Right forelimb (tissue), 1 donor: ENCODE data around the gene GDF10.
A peak's percentile ranks its signal among the peaks of the same experiment; 100 is the strongest.

Experiments used
- DNase-seq: peaks from one replicate; pipeline ENCODE4 v3.0.0-alpha.2; 2018

The GDF10 gene

DNA sequence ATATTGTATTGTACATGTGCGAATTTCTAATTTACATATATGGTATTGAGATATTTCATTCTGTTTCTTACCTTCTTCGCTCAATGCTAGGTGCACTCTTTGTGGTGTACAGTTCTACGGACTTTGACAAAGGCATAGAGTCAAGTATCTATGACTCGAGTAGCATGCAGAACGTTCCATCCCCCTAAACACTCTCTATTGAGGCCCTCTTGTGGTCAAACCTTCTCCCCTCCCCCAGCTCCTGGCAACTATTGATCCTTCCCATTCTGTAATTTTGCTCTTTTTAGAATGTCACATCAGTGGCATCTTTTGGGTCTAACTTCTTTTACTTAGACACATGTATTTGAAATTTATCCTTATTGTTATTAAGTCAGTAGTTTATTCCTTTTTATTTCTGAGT is 30.7 kb upstream of the GDF10 start:
- peak; percentile 18 for DNase-seq

DNA sequence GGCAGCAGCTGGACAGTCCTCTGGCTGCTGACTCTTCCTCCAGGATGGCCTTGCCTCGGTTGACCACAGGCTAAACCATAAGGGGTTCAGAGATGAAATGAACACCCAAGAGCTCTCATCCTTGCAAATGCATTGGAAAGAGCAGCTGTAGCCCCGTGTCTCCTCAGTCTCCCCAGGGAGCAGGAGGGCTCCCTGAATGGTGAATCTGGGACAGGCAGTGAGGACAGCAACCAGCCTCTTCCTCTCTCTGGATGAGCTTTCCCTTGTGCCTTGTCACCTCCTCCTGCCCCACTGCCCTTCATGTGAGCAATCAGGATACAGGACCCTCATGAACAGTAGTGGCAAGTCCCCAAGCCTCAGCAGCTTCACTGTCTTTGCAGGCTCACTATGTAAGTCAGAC is 23.9 kb upstream of the GDF10 start:
- peak; percentile 20 for DNase-seq

DNA sequence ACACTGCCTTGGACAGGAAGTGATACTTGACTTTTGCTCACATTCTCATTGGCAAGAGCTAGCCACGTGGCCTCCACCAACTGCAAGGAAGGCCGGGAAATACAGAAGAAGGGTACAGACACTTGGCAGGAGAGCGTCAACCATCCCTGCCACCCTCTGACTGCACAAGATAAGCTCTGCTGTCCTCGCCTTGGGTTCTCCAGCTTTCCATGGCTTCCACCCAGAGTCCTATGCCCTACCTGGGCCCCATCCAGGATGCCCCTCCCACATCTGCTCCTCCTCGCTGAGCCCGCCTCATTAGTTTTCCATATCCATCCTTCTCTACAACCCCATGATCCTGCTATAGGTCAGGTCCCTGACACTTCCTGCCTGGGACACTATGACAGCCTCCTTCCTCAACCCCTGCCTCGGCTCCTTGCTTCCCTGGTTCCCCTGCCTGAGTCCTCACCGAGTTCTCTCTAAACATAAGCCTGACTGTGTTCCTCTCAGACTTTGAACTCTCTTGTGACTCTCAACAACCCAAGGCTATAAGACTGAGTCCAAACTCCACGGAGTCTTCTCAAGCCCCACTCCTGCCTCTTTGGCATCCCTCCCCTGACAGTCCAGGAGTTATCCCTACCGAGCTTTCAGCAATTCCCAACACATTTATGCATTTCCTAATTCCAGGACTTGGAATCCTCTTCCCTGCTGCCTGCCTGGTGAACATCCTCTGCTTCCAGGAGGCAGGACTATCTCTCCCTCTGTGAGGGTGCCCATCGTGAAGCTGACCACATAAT is 23.2 kb upstream of the GDF10 start:
- DNase-seq, result peak; percentile 25

DNA sequence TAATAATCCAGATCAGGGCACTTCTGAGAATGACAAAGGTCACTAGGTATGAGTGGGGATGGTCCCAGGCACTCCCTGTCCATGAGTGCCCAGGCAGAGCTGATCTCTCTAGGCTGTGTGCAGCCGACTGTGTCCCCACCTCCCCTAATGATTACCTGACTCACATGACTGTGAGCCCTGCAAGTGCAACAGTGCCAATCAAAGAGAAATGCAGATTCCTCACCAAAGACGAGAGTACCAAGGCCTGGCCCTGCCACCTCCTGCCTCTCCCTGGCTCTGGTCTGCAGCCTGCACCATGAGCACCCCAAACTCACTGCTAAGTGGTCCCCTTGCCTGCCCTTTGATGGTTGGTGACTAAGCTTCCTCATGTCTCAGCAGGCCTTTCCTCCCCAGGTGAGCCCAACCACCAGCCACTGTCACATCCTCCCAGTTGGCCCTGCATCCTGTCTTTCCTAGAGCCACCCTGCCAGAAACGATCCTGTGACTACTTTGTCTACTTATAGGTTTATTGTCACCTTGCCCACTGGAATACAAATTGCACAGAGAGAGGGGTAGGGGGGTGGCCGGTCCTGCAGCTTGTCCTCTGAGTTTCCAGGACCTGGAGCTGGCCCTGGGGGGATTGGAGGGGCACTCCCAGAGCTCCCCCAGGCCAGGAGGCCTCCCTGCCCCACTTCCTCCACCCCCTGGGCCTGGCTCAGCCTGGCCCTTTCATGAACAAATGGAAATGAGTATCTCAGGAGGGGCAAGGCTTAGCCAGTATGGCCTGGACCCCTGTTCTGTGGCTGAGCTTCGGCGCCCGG is 22.4 kb upstream of the GDF10 start:
- DNase-seq, result peak; percentile 40

DNA sequence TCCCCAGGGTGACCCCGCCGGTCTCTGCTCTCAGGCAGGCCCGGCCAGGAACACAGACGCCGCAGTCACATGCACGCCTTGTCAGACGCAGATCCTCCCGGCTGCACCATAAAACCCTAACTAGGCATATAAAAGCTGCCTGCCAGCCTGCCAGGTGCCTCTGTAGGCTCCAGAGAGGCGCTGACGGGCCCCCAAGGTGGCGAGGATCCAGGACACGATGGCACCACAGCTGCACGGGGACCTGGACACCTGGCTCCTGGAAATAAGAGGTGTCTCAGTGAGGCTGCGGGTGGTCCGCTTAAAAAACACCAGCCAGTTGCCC is 21.9 kb upstream of the GDF10 start:
- no peak for DNase-seq

DNA sequence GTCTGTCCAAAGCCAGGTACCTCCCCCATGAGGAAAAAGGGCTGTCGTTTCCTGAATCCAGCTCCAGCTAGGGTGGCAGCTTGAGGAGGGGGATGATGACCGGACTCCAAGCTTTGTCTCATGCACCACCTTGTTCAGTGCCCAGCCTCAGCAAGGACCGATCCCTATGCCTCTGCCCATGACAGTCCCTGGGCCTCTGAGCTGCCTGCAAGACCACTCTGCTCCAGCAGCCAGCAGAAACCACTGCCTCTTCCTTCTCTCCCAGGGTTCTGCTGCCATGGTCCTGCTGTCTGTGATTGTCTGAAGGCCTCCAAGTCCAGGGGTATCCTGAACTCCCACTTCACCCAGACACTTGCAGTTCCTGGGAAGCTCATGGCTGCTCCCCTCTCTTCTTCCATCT is 21.3 kb upstream of the GDF10 start:
- DNase-seq, result peak; percentile 42

DNA sequence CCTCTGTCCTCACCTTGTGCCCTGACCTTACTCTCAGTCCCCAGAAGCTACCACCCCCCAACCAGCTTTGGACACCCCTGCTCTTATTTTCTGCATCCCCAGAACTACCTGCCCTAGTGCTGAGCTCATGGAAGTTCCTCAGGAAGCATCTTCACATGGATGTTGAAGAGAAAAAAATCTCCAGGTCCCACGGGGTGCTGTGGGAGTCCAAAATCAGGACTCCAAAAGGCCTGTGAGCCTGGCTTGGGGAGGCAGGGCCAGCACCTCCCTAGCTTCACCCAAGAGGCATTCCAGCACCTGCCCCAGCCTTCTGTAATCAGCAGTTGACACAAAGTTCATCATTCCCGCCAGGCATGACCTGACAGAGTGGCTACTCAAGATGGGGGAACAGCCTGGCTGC is 20.7 kb upstream of the GDF10 start:
- DNase-seq, result peak; percentile 10

DNA sequence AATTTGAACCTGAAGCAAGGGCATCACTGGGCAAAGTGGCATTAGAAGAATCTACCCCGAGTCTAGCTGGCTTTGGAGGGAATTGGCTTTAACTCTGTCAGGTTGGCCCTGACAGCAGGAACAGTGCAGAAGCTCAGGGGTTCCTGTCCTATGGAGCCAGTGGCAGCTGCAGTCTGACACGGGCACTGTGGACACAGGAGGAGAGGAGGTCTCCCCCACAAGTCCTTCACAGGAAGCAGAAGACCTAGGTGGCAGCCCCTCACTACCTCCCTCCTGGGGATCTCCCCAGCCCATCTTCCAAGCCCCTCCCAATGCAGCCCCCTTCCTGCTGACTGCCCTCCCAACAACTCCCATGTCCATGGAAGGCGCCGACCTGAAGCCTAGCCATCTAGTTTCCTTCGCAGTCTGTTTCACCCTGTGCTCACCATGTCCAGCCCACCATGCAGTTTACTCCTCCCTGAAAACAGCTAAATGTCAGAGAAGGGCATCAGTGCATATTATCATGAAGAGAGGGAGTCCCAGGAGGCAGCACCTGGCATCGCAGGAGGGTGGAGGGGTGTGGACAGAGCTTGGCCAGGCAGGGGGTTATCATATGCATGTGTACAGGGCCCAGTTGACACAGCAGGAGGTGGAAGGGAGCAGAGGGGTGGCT is 17.9 kb upstream of the GDF10 start:
- DNase-seq, result peak; percentile 37

DNA sequence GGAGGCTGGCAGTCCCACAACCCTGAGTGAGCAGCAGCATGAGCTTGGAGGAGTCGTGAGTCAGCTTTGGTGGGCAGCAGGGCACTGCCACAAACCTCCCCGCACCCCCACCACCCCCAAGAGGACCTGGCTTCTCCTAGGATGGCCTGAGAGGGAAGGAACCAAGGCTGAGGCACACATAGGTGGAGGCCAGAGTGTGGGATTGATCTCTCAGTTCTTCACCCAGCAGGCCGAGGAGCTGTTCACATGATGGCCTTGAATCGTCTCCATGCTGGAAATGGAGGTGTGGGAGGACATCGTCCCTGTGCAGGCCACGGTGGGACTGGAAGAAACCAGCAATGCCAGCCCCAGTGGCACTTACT is 17.4 kb upstream of the GDF10 start:
- no peak for DNase-seq

DNA sequence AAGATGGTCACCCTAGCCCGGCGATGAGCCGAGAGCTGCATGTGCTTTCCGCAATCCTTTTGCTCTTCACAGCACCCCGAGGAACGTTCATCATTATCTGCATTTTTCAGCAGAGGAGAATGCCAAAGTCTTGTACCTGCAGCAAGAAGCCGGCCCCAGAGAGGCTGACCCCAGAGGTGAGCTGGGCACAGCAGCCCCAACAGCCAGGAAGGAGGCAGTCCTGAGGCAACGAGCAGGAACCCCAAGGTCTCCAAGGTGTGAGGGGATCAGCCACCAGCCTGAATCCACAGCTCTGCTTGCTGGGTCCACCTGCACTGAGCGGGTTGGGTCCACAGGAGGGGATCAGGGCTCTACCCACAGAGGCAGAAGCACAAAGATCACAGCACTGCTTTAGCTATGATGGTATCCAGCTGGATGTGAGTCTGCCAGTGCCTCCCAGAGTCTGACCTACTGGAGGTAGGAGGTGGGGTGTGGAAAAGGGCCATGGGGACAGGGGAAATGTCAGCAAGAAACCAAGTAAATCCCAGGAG is 16.8 kb upstream of the GDF10 start:
- DNase-seq, result peak; percentile 19

DNA sequence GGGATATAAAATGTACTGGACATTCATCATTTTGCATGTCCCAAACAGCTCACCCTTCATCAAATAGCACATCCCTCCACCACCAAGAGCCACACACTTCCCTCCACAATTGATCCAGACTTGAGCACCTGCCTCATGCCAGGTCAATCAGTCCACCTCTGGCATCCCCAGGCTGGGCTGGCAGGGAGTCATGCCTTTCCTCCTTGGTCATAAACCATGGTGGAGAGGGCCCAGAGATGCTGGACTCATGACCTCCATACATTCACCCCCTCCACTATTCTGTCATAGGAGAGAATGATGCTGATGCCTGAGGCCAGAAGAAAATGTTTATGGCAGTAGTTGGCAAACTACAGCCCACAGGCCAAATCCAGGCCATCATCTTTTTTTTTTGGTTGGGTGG is 16.1 kb upstream of the GDF10 start:
- DNase-seq, result no peak

DNA sequence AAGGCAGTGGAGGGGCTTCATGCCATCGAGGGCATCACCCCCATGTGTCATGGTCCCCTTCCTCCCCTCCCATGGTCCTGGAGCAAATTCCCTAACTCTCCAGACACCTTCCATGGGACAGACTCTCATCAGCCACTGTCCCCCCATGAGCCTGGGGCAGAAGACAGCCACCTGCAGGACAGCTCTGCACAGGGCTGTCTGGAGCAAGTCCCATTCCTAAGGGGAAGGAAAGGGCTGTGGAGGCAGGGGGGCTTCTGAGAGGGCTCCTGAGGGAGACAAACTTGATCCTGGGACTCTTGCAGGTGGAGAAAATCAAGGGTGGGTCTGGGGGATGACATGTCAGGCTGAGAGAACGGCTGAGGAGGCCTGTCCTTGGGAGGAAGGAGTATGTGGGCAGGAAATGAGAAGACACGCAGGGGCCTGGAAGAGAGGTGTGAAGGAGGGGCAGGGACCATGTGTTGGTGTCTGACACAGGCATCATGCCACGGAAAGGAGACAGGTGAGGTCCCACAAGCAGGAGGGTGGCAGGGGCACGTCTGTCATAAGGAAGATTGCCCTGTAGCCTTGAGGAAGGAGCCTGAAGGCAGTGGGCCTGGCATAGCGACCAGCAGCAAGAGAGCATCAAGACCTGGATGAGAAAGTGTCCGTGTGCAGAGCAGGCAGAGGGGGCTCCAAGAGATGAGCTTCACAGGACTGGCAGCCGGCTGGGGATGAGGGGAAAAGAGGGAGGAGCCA is 14.4 kb upstream of the GDF10 start:
- DNase-seq, result peak; percentile 27

DNA sequence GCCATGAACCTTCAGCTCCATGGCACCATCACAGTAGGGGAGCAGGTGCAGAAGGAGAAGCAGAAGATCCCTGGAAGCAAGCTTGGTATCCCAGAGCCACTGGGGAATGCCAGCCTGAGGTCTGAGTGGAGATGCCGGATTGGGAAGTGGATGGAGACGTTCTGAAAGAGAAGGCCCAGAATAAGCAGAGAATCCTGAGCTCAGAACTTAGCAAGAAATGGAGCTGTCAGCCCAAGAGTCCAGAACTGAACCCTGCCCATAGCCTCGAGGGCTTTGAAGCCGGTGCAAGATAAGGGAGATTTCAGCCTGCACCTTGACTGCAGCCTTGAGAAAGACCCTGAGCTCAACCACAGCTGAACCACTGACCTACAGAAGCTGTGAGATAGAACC is 13.9 kb upstream of the GDF10 start:
- DNase-seq, result no peak

DNA sequence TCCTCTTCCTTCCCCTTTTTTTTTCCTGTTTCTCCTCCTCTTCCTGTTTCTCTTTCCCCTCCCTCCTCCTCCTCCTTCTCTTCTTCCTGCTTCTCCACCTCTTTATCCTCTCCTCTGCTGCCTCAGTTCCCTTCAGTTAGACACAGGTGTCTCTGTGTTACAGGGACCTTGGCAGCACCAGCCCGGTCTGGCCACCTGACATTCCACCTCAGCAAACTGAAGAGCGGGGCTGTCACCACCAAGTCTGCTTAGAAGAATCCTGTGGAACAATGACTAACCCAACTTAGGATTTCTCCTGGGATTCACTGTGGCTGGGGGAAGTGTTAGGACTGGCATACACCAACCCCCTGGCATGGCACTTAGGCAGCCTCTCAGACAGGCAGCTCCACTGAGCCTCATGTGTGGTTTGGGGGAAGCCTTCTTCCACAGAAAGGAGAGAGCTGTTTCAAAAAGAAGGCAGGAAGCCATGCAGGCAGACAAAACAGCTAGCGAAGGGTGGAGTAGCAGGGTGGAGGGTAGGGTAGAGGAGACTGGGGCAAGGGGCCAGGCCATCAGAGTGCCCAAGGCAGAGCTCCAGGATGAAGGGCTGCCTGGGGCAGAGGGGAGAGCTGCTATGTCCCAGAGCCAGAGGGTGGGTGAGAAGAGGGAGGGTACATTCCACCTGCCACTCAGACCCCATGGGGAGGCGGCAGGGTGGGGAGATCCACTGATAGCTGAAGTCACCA is 13.2 kb upstream of the GDF10 start:
- DNase-seq, result peak; percentile 41

DNA sequence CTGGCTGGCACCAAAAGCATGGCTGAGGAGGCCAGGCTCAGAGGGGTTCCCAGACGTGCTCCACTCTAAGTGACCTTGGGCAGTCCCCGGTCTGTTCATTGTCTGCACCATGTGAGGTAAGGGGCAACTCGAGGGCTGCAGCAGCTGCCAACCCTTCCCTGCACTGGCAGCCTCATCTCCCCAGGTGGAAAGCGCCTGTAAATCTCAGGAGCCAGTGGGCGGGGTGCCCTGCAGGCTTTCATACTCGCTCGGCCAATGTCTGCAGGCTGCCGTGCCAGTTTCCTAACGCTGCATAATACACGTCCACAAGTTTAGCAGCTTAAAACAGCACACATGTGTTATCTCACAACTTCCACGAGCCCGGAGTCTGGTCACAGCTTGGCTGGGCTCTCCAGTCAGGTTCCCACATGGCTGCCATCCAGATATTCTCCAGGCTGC is 12.6 kb upstream of the GDF10 start:
- peak; percentile 40 for DNase-seq

DNA sequence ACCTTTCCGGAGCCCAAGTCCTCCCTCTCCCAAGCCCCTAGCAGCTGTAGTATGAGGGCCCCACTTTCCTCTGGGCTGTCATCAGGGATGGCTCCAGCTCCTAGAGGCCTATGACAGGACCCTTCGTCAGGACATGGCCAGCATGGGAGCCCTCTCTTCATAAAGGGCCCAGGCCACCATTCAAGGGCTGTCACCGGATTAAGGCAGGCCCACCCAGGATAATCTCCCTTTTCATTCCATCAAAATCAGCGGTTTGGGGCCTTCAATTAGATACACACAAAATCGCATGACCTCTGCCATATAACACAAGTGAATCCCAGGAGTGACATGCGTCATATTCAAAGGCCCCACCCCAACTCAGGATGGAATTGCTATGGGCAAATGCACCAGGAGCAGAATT is 12.2 kb upstream of the GDF10 start:
- DNase-seq, result peak; percentile 42

DNA sequence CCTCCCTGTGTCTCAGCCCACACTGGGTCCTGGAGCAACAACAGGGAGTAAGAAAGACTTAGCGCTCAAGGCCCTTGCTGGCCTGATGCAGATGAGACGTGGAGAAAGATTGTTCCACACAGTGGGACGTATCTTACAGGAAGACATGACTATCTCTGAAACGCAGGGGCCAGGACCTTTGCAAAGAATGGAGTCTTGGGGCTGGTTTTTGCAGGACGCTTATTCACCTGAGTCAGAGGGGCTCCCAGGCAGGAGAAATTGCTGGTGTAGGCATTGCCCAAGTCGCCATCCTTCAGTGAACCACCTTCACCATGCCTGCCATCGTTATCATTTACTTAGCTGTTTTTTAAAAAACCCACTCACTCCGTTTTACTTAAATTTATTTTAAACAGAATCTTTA is 11.8 kb upstream of the GDF10 start:
- peak; percentile 24 for DNase-seq

DNA sequence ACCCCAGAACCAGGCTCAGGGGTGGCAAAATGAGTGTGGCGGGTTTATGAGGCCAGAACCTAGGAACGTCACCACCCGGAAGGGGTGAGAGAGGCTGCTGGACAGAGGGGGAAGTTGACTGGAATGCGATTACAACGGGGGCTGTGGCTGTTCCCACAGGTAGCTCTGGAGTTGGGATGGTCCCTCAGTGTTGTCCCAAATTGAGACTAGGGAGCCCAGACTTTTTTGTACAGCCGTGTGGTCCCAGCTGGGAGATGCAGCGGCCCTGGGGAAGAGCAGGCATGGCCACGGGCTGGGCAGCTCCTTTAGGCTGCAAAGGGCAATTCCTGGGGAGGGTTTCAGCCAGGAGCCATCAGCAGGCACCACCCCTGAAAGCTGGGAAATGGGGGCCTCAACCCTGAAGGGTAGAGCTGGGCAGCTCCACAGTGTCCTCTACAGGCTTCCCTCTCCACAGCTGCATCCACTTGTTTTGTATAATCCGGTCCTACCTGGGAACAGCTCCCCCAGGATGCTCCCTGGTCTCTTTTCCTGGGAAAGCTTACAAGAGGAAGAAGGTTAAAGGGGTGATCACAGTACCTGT is 11.0 kb upstream of the GDF10 start:
- peak; percentile 30 for DNase-seq

DNA sequence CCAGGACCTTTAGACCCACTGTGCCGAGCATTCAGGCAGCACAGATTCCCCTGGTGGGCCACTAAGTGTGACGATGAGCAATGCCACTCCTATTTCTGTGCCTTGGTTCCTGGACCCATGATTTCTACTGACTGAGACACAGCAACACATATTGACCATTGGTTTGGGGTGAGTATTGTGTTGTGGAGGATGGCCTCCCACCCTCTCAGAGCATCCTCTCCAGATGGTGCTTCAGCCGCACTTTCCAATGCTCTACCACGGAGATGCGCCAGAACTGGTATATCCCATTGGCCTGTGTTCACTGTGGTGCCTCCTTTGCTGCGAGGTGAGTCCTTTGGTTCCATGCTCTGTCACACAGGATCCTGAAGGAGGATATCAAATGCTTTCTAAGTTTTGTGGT is 10.1 kb upstream of the GDF10 start:
- no peak for DNase-seq

DNA sequence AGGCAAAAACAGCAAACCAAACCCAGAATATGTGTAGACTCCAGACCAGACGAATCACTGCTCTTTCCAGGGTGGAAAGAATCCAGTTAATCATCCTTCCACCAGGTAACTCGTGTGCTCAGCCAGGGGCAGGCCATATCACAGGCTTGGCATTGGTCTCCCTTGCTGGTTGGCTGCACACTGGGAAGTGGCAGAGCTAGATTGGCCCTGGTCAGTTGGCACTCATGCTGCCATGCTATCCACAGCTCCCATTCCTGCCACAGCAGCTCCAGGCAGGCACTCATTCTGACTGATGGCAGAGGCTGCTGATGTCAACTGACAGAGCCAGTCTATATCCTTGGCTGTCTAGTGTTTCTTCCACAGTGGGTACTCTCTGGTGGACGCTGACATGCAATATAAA is 9.7 kb upstream of the GDF10 start:
- peak; percentile 19 for DNase-seq

DNA sequence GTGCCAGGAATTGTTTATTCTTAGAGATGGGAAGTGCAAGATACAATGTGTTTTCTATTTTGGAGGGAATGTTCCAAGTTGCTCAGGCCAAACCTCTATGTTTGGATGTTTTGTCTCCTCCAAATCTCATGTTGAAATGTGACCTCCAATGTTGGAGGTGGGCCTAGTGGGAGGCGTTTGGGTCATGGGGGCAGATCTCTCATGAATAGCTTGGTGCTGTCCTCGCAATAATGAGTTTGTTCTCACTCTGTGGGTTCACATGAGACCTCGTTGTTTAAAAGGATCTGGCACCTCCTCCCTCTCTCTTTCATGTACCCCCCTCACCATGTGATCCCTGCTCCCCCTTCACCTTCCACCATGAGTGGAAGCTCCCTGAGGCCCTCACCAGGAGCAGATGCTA is 8.3 kb upstream of the GDF10 start:
- peak; percentile 25 for DNase-seq

DNA sequence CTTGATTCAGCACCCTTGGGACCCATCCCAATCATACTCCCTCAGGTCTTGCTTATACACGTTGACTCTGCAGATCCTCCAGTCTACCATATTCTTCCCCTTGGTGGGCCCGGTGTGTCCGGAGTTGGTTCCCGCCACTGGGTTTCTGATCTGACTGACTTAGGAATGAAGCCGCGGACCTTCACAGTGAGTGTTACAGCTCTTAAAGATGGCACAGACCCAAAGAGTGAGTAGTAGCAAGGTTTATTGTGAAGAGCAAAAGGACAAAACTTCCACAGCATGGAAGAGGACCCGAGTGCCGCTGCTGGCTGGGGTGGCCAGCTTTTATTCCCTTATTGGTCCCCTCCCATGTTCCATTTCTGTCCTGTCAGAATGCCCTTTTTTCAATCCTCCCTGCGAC is 5.9 kb upstream of the GDF10 start:
- peak; percentile 16 for DNase-seq
